Endodermal cell (in vitro differentiated cells): ENCODE results near the gene SPATA31D4. TPM values are rescaled to one million over a fixed set of nuclear protein-coding genes. Genes with fewer than 3 reads are reported as not detected.
"Not testable (repeated sequence)": the region's sequence is repeated elsewhere in the genome, so short reads cannot be mapped to it uniquely, and the experiment has no call there.

Experiments
- DNase-seq: peaks from one replicate; pipeline ENCODE4 v3.0.0-alpha.2; 2017
- H3K27ac ChIP-seq: 2 replicates; pipeline ENCODE4 v1.5.1; 2013; ENCODE audit warnings: mild to moderate bottlenecking, low read depth, low read length, moderate library complexity
- H3K27me3 ChIP-seq: 2 replicates; pipeline ENCODE4 v1.6.1; 2013; ENCODE audit warnings: mild to moderate bottlenecking, low read length, moderate library complexity; ENCODE audit not compliant: insufficient read depth, control insufficient read depth, poor library complexity, severe bottlenecking
- H3K36me3 ChIP-seq: 2 replicates; pipeline ENCODE4 v1.7.0; 2013; ENCODE audit warnings: mild to moderate bottlenecking, low read length, moderate library complexity; ENCODE audit not compliant: control insufficient read depth, insufficient read depth
- H3K4me1 ChIP-seq: one replicate; pipeline ENCODE4 v1.7.0; 2013; ENCODE audit warnings: low read length; ENCODE audit not compliant: control insufficient read depth, insufficient read depth
- H3K4me3 ChIP-seq: 2 replicates; pipeline ENCODE4 v1.5.1; 2013; ENCODE audit warnings: mild to moderate bottlenecking, low read length, moderate library complexity
- H3K9ac ChIP-seq: 2 replicates; pipeline ENCODE4 v1.6.1; 2013; ENCODE audit warnings: mild to moderate bottlenecking, low read length, moderate library complexity; ENCODE audit not compliant: poor library complexity, severe bottlenecking; ENCODE audit errors: extremely low read depth
- H3K9me3 ChIP-seq: 2 replicates; pipeline ENCODE4 v1.6.1; 2013; ENCODE audit warnings: mild to moderate bottlenecking, low read length, moderate library complexity; ENCODE audit not compliant: control insufficient read depth
- H3K27ac Mint-ChIP-seq: 2 replicates; pipeline ENCODE4 v1.8.0; 2020; ENCODE audit warnings: mixed read lengths
- H3K27me3 Mint-ChIP-seq: 2 replicates; pipeline ENCODE4 v1.8.0; 2021; ENCODE audit warnings: mild to moderate bottlenecking, mixed read lengths; ENCODE audit not compliant: insufficient read depth
- H3K36me3 Mint-ChIP-seq: 2 replicates; pipeline ENCODE4 v1.8.0; 2020; ENCODE audit warnings: low read depth, mixed read lengths
- H3K4me1 Mint-ChIP-seq: 2 replicates; pipeline ENCODE4 v1.8.0; 2020; ENCODE audit warnings: mixed read lengths
- H3K4me3 Mint-ChIP-seq: 2 replicates; pipeline ENCODE4 v1.8.0; 2020; ENCODE audit warnings: mild to moderate bottlenecking, moderate library complexity, mixed read lengths
- H3K9me3 Mint-ChIP-seq: 2 replicates; pipeline ENCODE4 v1.8.0; 2020; ENCODE audit warnings: mild to moderate bottlenecking, mixed read lengths
- CTCF ChIP-seq: fragments of 200-600 bp; sonication (generic); conservative IDR thresholded peaks from 2 replicates; pipeline ENCODE4 v1.5.0; 2021; ENCODE audit warnings: antibody characterized with exemption, mild to moderate bottlenecking
- WGBS, 2 experiments: methylation state at CpG; one replicate each; pipeline versions ENCODE4 v1.1.5 to v1.1.7; 2013; ENCODE audit warnings: missing lambda C conversion rate in 2 of 2, mixed read lengths in 1 of 2; ENCODE audit not compliant: insufficient coverage in 1 of 2, insufficient read length in 1 of 2; 5-methylcytosine and 5-hydroxymethylcytosine counted together
- long read RNA-seq, 4 experiments: library from polyadenylated mRNA in 2 of 4; library from RNA in 1 of 4; library from capped mRNA in 1 of 4; stranded (forward) in 3 of 4; unstranded in 1 of 4; transcript quantifications; one replicate each; pipeline ENCODE4 v2.0.0, GENCODE V29; 2020 to 2021; ENCODE audit warnings: inconsistent platforms in 1 of 4
- polyA plus RNA-seq, 2 experiments: library from polyadenylated mRNA; stranded (reverse); fragments of 50-300 nt; gene quantifications; one replicate each; pipeline ENCODE4 v1.2.3, GENCODE V29; 2013
- total RNA-seq, 2 donors: library from RNA; stranded (reverse); fragmentation: NEBNext Ultra II Directional in 1 of 2; extraction: Animal tissue kit (Norgen Biotek cat#: 25700) in 1 of 2; gene quantifications; 2 replicates in 1 of 2; 3 replicates in 1 of 2; pipeline ENCODE4 v1.2.1, GENCODE V29; 2021

SPATA31D4 gene
- total RNA-seq: not detected
- polyA plus RNA-seq (2013, experiment 1 of 2): not detected
- not detected for polyA plus RNA-seq (2013, experiment 2 of 2)
- long read RNA-seq, experiment 1: 0 reads
- long read RNA-seq, experiment 2: 0 reads
- long read RNA-seq, experiment 3: 0 reads
- long read RNA-seq, experiment 4: 0 reads

- WGBS, 2 experiments: no CpG with 5 or more reads among the region's 3 CpGs
- not testable (repeated sequence) for H3K27me3 ChIP-seq, H3K27ac ChIP-seq
Observed at GRCh38 chr9:81928305-81928704, at the start of gene SPATA31D4. TSS of gene SPATA31D4 (plus strand) at chr9:81928428. CDS start at chr9:81928514, 86 bp downstream.

GRCh38 chr9:81878530-81878929 is 49.7 kb upstream of the SPATA31D4 start:
- Histone ChIP-seq H3K27me3 (no peaks in the 10 kb centered on the region), H3K4me3 (no peak overlapping the region), H3K9ac (no peak overlapping the region), H3K4me1 (no peaks in the 10 kb centered on the region), H3K36me3 (no peaks in the 10 kb centered on the region), H3K27ac (no peak overlapping the region), H3K9me3 (no peaks in the 10 kb centered on the region)
- no peak overlapping the region for H3K4me3 Mint-ChIP-seq
- no peak for DNase-seq
- no peaks in the 10 kb centered on the region for H3K9me3 Mint-ChIP-seq
- peaks cover 1% of the 10 kb centered on the region for H3K4me1 Mint-ChIP-seq
- no peak overlapping the region for H3K27ac Mint-ChIP-seq
- no peak for TF ChIP-seq CTCF
- H3K27me3 Mint-ChIP-seq: no peaks in the 10 kb centered on the region
- H3K36me3 Mint-ChIP-seq: no peaks in the 10 kb centered on the region
- 94 to 100% methylated on average over 1 to 2 of the region's 2 CpGs for WGBS, 2 experiments

More at GRCh38 chr9:81928305-81928704, at the start of gene SPATA31D4:
- not testable (repeated sequence) for H3K9ac ChIP-seq, H3K36me3 ChIP-seq, DNase-seq, H3K4me3 Mint-ChIP-seq, H3K9me3 ChIP-seq, H3K9me3 Mint-ChIP-seq, H3K27ac Mint-ChIP-seq, H3K36me3 Mint-ChIP-seq, H3K27me3 Mint-ChIP-seq, H3K4me3 ChIP-seq, H3K4me1 ChIP-seq, H3K4me1 Mint-ChIP-seq

GRCh38 chr9:81879501-81879916 is 48.7 kb upstream of the SPATA31D4 start:
- H3K4me3 Mint-ChIP-seq: no peak overlapping the region
- peaks cover 1% of the 10 kb centered on the region for H3K27me3 Mint-ChIP-seq

More at GRCh38 chr9:81879501-81879916, 48.7 kb upstream of the SPATA31D4 start:
- no peak for DNase-seq
- H3K27ac ChIP-seq: no peak overlapping the region
- 87 to 100% methylated on average over 1 to 4 of the region's 4 CpGs for WGBS, 2 experiments
- H3K9ac ChIP-seq: no peak overlapping the region
- no peak overlapping the region for H3K27ac Mint-ChIP-seq
- H3K4me3 ChIP-seq: no peak overlapping the region
- H3K4me1 Mint-ChIP-seq: peaks cover 1% of the 10 kb centered on the region
- no peaks in the 10 kb centered on the region for H3K4me1 ChIP-seq
- TF ChIP-seq CTCF: no peak
- no peaks in the 10 kb centered on the region for H3K9me3 Mint-ChIP-seq
- no peaks in the 10 kb centered on the region for H3K27me3 ChIP-seq
- no peaks in the 10 kb centered on the region for H3K9me3 ChIP-seq
- H3K36me3 ChIP-seq: no peaks in the 10 kb centered on the region
- no peaks in the 10 kb centered on the region for H3K36me3 Mint-ChIP-seq
